Neural cell (in vitro differentiated cells): ENCODE measurements around the gene ATP11A. TPM values are rescaled to one million over a fixed set of nuclear protein-coding genes. Genes with fewer than 3 reads are reported as not detected.

Source experiments
- H2AFZ ChIP-seq: fragments of 200-600, 300-800 bp; sonication (generic), shearing (Covaris generic); 2 replicates; pipeline ENCODE4 v1.6.0; 2014; ENCODE audit warnings: low read depth, mild to moderate bottlenecking, antibody characterized with exemption, low read length, moderate library complexity
- H3F3A ChIP-seq: fragments of 200-600 bp; shearing (Covaris generic); 2 replicates; pipeline ENCODE4 v1.6.1; 2016; ENCODE audit warnings: mild to moderate bottlenecking, moderate library complexity, mixed read lengths, antibody characterized with exemption, low read length; ENCODE audit not compliant: insufficient read depth, poor library complexity, severe bottlenecking
- H3K27ac ChIP-seq: fragments of 200-600, 300-800 bp; sonication (generic), shearing (Covaris generic); 2 replicates; pipeline ENCODE4 v1.5.1; 2014; ENCODE audit warnings: mild to moderate bottlenecking, low read length, moderate library complexity
- H3K27me3 ChIP-seq: fragments of 300-800, 200-600 bp; sonication (generic), shearing (Covaris generic); 2 replicates; pipeline ENCODE4 v1.6.0; 2014; ENCODE audit warnings: mild to moderate bottlenecking, low read depth, low read length, moderate library complexity; ENCODE audit not compliant: insufficient read depth
- H3K36me3 ChIP-seq: fragments of 300-800, 200-600 bp; sonication (generic), shearing (Covaris generic); 2 replicates; pipeline ENCODE4 v1.5.1; 2014; ENCODE audit warnings: mild to moderate bottlenecking, antibody characterized with exemption, low read length, moderate library complexity; ENCODE audit not compliant: insufficient read depth
- H3K4me2 ChIP-seq: fragments of 300-800, 200-600 bp; sonication (generic), shearing (Covaris generic); 2 replicates; pipeline ENCODE4 v1.6.0; 2014; ENCODE audit warnings: mild to moderate bottlenecking, low read length
- H3K4me3 ChIP-seq: fragments of 300-800, 200-600 bp; sonication (generic), shearing (Covaris generic); 2 replicates; pipeline ENCODE4 v1.5.1; 2014; ENCODE audit warnings: mild to moderate bottlenecking, low read length, moderate library complexity
- H3K79me2 ChIP-seq: fragments of 200-600 bp; shearing (Covaris generic); replicated peaks from 2 replicates; pipeline ENCODE4 v1.6.0; 2014; ENCODE audit warnings: mild to moderate bottlenecking, low read length, moderate library complexity; ENCODE audit not compliant: insufficient read depth
- H3K9ac ChIP-seq: fragments of 300-800, 200-600 bp; sonication (generic), shearing (Covaris generic); 2 replicates; pipeline ENCODE4 v1.6.1; 2016; ENCODE audit warnings: mild to moderate bottlenecking, low read length, mixed read lengths
- H3K9me2 ChIP-seq: fragments of 200-600 bp; shearing (Covaris generic); 2 replicates; pipeline ENCODE4 v1.6.1; 2016; ENCODE audit warnings: mild to moderate bottlenecking, low read length, mixed read lengths; ENCODE audit not compliant: insufficient read depth
- H3K9me3 ChIP-seq: fragments of 200-600, 300-800 bp; sonication (generic), shearing (Covaris generic); 2 replicates; pipeline ENCODE4 v1.6.1; 2016; ENCODE audit warnings: mild to moderate bottlenecking, mixed run types, low read length, moderate library complexity, mixed read lengths
- H4K20me1 ChIP-seq: fragments of 200-600 bp; shearing (Covaris generic); 2 replicates; pipeline ENCODE4 v1.6.1; 2016; ENCODE audit warnings: mild to moderate bottlenecking, mixed run types; ENCODE audit not compliant: insufficient read depth
- CTCF ChIP-seq: fragments of 450-650 bp; IDR thresholded peaks from 2 replicates; pipeline ENCODE4 v1.5.1; 2014; ENCODE audit warnings: antibody characterized with exemption, mild to moderate bottlenecking, moderate library complexity; ENCODE audit not compliant: poor library complexity, severe bottlenecking
- EP300 ChIP-seq: fragments of 450-650 bp; conservative IDR thresholded peaks from 2 replicates; pipeline ENCODE4 v1.6.1; 2014; ENCODE audit warnings: antibody characterized with exemption, mild to moderate bottlenecking, moderate library complexity; ENCODE audit not compliant: poor library complexity, severe bottlenecking
- EZH2 ChIP-seq: fragments of 200-600, 300-800 bp; shearing (Covaris generic), sonication (generic); IDR thresholded peaks from 2 replicates; pipeline ENCODE4 v1.6.1; 2014; ENCODE audit warnings: antibody characterized with exemption, low read length, borderline replicate concordance, mild to moderate bottlenecking; ENCODE audit not compliant: insufficient read depth, poor library complexity, severe bottlenecking
- MXI1 ChIP-seq: fragments of 450-650 bp; conservative IDR thresholded peaks from 2 replicates; pipeline ENCODE4 v1.6.1; 2014; ENCODE audit warnings: antibody characterized with exemption, mild to moderate bottlenecking; ENCODE audit not compliant: poor library complexity, severe bottlenecking
- POLR2AphosphoS5 ChIP-seq: IDR thresholded peaks from 2 replicates; pipeline ENCODE4 v1.6.1; 2012
- RAD21 ChIP-seq: fragments of 450-650 bp; conservative IDR thresholded peaks from 2 replicates; pipeline ENCODE4 v1.6.1; 2014; ENCODE audit warnings: antibody characterized with exemption, mild to moderate bottlenecking, moderate library complexity
- SMC3 ChIP-seq: fragments of 450-650 bp; conservative IDR thresholded peaks from 2 replicates; pipeline ENCODE4 v1.6.1; 2014; ENCODE audit warnings: antibody characterized with exemption, mild to moderate bottlenecking, moderate library complexity; ENCODE audit not compliant: poor library complexity
- TAF1 ChIP-seq: IDR thresholded peaks from 2 replicates; pipeline ENCODE4 v1.6.1; 2012; ENCODE audit warnings: low read depth
- polyA plus RNA-seq: library from polyadenylated mRNA; depleted of rRNA; stranded (reverse); fragments of >200 nt; gene quantifications from 2 replicates; pipeline ENCODE4 v1.2.3, GENCODE V29; 2014
- TF ChIP-seq, protein P1 (sequence below): IDR thresholded peaks from 2 replicates; pipeline ENCODE4 v1.6.1; 2012; ENCODE audit warnings: borderline replicate concordance

The ATP11A gene
- polyA plus RNA-seq, 1 donor from 2014 or later = 3.0 TPM

- Histone ChIP-seq H3K9me3 (peaks cover 3% of the 10 kb centered on the region), H3K9ac (no peak overlapping the region), H3K79me2 (no peaks in the 10 kb centered on the region), H3K27me3 (no peaks in the 10 kb centered on the region), H3K4me2 (no peak overlapping the region), H2AFZ (no peak overlapping the region), H3K27ac (no peak overlapping the region), H3F3A (no peaks in the 10 kb centered on the region), H4K20me1 (no peaks in the 10 kb centered on the region), H3K4me3 (no peak overlapping the region), H3K9me2 (no peaks in the 10 kb centered on the region), H3K36me3 (no peaks in the 10 kb centered on the region)
- TF ChIP-seq RAD21 (no peak), EP300 (no peak), CTCF (no peak), POLR2AphosphoS5 (no peak), EZH2 (no peak), TAF1 (no peak), SMC3 (no peak), MXI1 (no peak)
- TF ChIP-seq, protein P1, sequence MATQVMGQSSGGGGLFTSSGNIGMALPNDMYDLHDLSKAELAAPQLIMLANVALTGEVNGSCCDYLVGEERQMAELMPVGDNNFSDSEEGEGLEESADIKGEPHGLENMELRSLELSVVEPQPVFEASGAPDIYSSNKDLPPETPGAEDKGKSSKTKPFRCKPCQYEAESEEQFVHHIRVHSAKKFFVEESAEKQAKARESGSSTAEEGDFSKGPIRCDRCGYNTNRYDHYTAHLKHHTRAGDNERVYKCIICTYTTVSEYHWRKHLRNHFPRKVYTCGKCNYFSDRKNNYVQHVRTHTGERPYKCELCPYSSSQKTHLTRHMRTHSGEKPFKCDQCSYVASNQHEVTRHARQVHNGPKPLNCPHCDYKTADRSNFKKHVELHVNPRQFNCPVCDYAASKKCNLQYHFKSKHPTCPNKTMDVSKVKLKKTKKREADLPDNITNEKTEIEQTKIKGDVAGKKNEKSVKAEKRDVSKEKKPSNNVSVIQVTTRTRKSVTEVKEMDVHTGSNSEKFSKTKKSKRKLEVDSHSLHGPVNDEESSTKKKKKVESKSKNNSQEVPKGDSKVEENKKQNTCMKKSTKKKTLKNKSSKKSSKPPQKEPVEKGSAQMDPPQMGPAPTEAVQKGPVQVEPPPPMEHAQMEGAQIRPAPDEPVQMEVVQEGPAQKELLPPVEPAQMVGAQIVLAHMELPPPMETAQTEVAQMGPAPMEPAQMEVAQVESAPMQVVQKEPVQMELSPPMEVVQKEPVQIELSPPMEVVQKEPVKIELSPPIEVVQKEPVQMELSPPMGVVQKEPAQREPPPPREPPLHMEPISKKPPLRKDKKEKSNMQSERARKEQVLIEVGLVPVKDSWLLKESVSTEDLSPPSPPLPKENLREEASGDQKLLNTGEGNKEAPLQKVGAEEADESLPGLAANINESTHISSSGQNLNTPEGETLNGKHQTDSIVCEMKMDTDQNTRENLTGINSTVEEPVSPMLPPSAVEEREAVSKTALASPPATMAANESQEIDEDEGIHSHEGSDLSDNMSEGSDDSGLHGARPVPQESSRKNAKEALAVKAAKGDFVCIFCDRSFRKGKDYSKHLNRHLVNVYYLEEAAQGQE = no peak
Measured at GRCh38 chr13:112751617-112752016, 61.8 kb downstream of the ATP11A start.

GRCh38 chr13:112752211-112752610 is 62.4 kb downstream of the ATP11A start:
- Histone ChIP-seq H3K36me3 (no peaks in the 10 kb centered on the region), H3K9me3 (peaks cover 3% of the 10 kb centered on the region), H2AFZ (no peak overlapping the region), H3K27ac (no peak overlapping the region), H3K4me3 (no peak overlapping the region), H3K9me2 (no peaks in the 10 kb centered on the region), H3K27me3 (no peaks in the 10 kb centered on the region), H3K9ac (no peak overlapping the region), H4K20me1 (no peaks in the 10 kb centered on the region), H3K4me2 (no peak overlapping the region), H3K79me2 (no peaks in the 10 kb centered on the region), H3F3A (no peaks in the 10 kb centered on the region)
- TF ChIP-seq, protein P1 = no peak
- TF ChIP-seq EZH2 (no peak), MXI1 (no peak), RAD21 (no peak), EP300 (no peak)
